GM12891 (cell line): ENCODE results near the gene BHMT.

Experiments used
- POLR2A ChIP-seq: IDR thresholded peaks from 2 replicates; pipeline ENCODE4 v1.6.1; 2011; ENCODE audit warnings: low read depth, low read length, control low read depth
- POLR2AphosphoS5 ChIP-seq: IDR thresholded peaks from 2 replicates; pipeline ENCODE4 v1.6.1; 2011; ENCODE audit warnings: low read depth, low read length, control low read depth
- TAF1 ChIP-seq: IDR thresholded peaks from 2 replicates; pipeline ENCODE4 v1.6.1; 2011; ENCODE audit warnings: low read depth, low read length, control low read depth

DNA sequence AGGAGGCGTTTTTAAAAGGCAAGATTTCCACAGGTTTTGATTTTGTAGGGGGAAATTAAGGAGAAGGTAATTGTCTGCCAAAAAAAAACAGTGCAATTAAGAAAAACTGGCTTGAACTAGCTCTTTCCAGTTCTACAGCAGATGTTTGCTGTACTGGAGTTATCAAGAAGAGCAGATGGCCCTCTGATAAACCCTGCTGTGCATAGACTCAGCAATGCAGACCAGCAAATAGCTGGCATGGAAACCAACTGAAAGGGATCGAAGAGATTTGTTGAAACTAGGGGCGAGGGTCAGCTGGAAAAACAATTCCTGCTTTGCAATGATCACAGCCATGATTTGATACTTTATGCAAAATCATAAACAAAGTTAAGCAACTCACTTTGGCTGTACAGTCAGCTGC, 17.8 kb upstream of the BHMT start:
- no peak for TF ChIP-seq POLR2A
- no peak for TF ChIP-seq TAF1
- no peak for TF ChIP-seq POLR2AphosphoS5
